Stimulated activated CD4-positive, alpha-beta T cell treated with anti-CD3 and anti-CD28 coated beads, Interleukin-4, amount 100 ng/mL, for 4 hours (primary cell): ENCODE data around the gene NPTXR.

Source experiments
- DNase-seq, 2 experiments: peaks; one replicate each; pipeline ENCODE4 v3.0.0-alpha.2; 2020

NPTXR gene

DNA sequence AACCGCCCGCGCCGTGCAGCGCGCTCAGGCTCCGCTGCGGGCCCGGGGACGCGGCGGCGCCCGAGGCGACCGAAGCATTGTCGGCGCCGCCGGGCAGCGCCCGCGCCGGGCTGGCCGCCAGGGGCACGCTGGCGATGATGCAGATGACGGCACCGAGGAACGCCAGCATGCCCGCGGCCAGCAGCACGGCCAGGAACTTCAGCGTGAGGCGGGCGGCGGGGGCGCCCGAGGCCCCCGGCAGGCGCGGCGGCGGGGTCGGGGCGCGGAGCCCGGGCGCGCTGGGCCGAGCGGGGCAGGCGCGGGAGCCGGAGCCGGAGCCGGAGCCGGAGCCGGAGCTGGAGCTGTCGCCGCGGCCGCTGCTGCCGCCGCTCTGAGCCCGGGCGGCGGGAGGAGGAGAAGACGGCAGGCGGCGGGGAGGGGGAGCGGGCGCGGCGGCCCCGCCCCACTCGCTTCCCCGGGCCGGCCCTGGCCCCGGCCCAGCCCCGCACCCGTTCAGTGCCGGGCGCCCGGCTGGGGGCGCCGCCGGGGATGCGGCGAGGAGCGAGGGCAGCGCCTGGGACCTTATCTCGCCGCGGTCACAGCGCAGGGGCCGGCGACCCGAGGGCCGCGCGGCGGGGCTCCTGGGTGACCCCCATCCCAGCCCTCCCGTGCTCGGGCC lies at the start of gene NPTXR:
Gene NPTXR (minus strand): TSS at position 372 of the 658 bp plus-strand sequence.
- peak; percentile 33 to 58 for DNase-seq

DNA sequence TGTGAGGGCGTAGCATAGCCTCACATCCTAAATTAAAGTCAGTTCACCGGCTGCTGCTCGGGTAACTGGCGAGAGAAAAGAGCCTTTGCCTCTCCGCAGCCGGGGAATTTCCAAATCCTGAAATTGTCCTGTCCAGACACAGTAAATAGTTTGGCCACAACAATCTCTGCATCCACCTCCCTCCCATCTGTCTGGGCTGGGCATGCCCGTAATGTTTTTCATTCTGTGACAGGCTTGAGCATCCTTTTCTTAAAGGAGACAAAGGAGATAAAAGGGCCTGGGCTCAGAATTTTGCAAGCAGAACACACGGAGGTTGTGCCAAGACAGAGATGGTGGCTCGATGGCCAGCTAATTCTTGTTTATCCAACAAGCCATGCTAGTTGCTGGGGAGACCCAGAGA lies 47.4 kb upstream of the NPTXR start:
- DNase-seq, result no peak

DNA sequence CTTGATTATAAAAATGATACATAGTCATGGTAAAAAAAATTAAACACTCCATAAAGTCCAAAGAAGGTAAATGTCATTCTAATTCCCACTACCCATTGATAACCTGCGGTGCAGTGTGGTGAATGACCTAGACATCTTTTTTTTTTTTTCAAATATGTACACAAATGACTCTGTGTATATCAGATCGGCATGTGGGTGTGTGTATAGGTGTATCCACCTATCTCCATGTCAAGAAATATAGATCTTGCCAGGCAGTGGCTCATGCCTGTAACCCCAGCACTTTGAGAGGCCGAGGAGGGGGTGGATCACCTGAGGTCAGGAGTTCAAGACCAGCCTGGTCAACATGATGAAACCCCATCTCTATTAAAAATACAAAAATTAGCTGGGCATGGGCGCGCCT lies 46.5 kb upstream of the NPTXR start:
- DNase-seq, result no peak

DNA sequence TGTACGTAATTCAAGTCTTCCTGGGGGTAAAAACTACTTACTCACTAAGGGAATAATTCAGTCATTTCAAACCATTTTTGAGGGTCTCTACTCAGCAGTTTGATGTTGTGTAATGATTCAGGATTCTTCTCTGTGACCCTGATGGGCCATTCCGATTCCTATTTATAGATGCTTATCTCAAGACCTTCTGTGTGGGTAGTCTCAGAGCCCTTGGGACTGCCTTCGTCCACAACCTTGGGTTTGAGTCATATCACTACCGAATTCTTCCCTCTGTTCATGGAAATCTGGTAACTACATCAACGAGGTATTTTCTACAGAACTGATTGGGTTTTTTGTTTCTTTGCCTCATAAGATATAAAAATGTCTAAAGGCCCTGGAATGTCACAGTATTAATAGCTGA lies 42.5 kb upstream of the NPTXR start:
- no peak for DNase-seq

DNA sequence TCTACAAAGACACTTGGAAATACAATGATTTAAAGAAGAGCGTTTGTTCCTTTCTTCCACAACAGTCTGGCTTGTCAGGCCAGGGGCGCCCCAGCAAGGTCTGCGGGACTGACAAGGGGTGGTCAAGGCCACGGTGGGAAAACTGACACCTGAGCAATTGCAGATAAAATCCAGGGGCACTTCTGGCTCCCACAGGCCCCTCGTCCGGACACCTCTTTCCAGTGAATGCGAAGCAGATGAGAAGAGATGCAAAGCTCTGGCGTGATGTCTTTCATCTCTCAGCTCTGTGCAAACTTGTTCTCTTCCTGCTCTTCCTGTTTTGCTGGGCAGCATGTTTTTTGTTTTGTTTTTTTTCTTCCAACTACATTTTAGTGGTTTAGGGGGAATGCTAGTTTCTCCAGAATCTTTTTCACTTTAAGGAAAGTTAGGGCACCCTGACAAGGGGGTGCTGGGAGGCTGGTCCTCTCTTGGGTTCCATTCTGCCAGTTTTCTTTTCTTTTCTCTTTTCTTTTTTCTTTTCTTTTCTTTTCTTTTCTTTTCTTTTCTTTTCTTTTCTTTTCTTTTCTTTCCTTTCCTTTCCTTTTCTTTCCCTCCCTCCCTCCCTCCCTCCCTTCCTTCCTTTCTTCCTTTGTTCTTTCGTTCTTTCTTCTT lies 39.3 kb upstream of the NPTXR start:
- no peak for DNase-seq

DNA sequence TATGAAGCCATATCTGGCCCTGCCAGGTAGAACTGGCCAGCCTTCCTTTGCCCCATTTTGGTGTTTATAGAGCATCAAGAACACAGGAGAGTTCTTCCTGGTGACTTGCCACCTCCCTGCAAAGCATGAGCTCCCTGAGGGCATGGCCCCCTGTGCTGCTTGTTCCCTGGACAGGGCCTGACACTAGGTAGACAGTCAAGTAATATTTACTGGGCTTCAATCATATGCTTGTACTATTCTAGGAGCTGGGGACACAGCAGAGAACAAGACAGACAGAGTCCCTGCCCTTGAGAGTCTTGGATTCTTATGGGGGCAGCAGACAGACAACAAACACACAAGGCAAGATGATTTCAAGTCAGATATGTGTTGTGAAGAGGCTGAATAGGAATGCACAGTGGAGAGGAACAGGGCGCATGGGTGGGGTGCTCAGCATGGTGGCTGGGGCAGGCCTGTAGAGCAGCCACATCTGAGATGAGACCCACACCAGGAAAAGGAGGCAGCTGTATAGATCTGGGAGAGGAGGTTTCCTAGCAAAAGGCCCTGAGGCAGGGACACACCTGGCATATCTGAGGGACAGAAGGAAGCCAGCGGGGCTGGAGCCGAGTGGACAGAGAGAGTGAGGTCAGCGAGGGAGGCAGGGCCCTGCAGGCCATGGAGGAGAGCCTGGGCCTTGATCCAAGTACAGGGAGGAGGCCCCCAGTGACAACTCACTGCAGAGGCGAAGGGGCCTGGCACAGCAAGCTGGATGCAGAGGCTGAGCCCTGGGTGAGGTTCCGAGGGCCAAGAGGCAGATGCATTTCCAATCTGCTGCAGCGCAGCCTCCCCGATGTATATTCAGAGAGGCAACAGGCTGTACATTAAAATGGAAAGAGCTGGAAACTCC lies 38.4 kb upstream of the NPTXR start:
- DNase-seq, result no peak

DNA sequence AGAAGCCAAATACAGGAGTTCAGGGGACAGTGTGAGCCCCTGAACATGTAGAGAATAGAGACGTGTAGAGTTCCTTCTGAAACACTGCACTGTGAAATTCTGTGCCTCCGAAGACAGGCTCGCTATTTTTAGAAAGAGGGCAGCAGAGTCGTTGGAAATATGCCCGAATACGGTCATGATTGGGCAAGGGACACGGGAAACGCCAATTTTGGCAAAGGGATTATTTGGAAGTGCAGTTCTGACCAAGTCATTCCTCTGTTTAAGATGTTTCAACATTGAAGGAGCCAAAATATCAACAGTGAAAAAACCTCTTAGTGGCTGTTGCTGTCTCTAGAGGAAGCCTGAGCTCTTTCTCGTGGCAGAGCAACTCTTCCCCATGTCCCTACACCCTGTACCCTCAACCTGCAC lies 37.6 kb upstream of the NPTXR start:
- DNase-seq, result no peak

DNA sequence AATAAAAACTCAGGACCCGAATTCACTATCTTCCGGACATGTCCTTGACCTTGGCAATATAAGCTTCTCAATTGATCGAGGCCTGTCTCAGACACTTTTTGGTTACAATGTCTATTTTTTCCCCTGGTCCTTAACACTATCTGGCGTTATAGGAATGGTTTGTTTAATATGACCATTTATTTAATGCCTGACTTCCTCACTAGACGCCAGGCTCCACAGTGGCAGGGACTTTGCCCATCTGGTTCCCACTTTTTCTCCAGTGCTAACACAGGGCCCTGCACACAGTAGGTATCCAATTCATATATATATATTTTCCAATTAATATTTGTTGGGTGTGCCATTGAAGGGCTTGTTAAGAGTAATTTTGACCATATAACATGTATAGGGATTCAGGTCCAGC lies 36.1 kb upstream of the NPTXR start:
- DNase-seq, result no peak

DNA sequence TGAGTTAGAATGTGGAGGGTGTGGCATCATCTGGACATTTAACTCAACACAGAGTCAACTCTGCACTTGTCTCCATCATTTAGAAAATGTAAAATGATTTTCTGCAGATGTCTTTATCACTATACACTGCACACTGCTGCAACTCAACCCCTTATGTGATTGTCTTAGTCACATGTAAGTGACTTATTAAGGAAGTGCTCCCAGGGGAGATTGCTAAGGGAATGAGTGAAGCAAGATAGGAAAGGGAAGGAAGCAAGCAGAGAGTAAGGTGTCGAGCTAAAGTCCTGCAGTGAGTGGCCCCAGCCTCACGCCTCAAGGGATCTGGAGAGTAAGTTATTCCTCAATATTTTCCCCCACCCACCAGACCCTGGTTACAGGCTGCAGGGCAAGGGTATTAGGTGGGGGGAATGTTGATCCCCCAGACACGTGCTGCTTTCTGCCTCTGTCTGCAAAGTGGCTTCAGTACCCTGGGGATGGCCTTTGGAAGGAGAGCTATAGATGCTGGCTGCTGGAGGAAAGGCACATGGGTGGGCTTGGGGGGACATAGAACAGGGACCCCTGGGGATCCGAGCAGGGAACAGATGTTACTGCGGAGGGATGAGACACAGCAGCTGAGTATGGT lies 35.4 kb upstream of the NPTXR start:
- DNase-seq, result no peak

DNA sequence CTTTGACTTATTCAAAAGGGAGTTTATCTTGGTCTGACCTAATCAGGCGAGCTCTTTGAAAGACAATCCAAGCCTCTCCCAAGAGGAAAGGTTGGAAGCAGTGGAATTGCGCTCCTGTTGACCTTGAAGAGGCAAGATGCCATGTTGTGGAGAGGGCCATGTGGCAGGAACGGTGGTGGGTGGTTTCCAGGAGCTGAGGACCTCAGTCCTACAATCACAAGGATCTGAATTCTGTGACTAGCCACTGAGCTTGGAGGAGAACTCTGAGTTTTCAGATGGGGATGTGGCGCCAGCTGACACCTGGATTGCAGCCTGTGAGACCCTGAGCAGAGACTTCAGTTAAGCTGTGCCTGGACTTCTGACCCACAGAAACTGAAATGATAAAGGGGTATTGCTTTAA lies 34.2 kb upstream of the NPTXR start:
- DNase-seq, result no peak

DNA sequence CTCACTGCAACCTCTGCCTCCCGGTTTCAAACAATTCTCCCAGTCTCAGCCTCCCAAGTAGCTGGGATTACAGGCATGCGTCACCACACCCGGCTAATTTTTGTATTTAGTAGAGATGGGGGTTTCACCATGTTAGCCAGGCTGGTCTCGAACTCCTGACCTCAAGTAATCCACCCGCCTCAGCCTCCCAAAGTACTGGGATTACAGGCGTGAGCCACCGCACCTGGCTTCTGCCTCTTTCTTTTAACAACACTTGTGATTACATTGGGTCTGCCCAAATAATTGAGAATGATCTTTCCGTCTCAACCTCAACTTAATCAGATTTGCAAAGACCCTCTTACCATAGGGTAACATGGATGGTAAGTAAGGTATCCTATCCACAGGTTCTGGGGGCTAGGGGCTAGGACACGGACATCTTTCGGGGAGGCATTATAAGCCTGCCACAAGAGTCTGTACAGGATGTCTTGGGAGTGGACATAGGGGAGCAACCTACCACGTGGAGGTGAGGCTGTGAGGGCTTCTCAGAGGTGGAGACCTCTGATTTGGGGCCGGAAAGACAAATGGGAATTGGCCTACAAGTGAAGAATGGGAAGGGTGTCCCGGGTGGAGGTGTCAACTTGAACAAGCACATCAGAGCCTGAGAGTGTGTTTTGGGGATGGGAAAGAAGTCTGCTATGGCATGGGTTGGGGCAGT lies 30.8 kb upstream of the NPTXR start:
- DNase-seq, result no peak

DNA sequence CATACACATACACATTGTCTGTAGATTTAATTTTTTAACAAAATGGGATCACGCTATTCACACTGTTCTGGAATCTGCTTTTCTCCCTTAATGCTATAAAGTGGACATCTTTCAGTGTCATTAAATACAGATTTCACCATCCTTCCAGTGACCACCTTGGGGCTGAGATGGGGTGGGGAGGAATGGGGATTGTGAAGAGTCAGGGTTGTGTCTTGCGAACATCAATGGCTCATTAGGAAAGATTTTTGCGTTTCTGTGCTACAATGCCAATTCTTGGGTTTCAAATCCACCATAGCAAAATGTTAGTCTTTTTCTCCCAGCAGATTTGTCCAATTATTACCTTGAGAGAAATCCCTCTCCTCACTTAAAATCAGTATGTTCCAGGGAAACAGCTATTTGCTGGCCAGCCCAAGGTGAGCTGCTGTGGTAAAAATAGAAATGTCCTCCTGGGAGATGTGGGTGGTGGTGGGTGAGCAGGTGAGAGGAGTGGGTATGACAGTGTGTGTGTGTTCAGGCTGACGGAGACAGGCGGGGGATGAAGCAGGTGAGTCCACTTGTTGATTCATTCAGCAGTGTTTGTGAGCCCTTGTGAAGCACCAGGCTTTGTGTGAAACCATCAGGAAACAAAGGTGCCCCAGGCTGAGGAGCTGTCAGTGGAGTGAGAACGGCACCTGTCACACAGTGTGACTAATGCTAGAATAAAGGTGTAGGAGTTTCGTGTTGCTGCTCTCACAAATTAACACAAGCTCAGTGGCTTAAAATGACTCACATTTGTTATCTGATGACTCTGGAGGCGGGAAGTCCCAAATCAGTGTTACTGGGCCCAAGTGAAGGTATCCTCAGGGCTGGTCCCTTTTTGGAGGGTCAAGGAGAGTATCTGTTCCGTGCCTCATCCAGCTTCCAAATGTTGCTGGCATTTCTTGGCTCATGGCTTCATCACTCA lies 29.9 kb upstream of the NPTXR start:
- peak; percentile 57 to 88 for DNase-seq

DNA sequence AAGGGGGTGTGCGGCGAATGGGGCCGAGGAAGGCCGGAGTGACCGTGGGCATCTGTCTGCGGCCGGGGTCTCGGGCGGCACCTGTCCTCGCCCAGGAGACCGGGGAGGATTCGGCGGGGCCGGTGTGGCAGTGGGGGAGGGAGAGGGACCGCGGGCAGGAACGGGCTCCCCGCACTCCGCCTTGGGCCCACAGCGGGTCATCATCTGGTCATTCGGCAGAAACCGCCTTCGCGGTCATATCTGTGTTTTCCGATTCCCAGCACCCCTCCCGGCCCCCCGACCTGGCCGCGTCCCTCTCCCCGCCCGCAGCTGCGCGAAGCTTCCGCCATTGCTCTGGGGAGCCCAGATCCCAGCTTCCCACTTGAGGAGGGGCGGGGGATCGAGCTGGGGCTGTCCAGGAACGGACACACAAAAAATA lies 29.0 kb upstream of the NPTXR start:
- DNase-seq, result peak in 1 of 2 experiments; percentile 12

DNA sequence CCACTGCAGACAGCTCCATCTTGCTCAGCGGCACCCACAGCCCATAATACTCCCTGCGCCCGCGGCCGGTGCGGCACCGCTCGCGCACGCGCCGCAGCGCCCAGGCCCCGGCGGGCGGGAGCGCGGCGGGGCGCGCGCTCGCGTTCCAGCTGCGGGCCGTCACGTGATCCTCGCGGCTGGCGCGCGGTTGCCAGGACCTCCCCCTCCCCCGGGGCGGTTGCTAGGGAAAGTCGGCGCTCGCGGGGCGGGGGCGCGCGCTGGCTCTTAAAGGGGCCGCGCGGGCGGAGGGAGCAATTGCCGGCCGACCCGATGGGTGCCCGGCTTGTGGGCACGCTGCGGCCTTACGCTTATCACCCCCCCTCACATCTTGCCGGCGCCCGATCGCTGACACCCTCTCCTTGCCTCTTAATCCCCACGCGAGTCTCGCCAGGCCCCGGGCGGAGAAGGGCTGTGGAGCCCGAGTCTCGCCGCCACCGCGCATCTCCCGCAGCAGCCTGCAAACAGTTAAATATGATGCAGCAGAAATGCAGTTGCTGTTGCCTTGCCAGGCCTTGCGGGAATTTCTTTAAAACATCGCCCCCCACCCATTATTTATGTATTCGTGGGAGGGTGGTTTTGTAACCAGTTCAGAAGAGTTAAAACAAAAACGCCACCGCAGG lies 28.5 kb upstream of the NPTXR start, which contains the start of gene CBX6:
Gene CBX6 (minus strand): TSS at position 45 of the 659 bp plus-strand sequence. CDS start 26 bp downstream, at position 19.
- DNase-seq, result peak; percentile 93 to 96

DNA sequence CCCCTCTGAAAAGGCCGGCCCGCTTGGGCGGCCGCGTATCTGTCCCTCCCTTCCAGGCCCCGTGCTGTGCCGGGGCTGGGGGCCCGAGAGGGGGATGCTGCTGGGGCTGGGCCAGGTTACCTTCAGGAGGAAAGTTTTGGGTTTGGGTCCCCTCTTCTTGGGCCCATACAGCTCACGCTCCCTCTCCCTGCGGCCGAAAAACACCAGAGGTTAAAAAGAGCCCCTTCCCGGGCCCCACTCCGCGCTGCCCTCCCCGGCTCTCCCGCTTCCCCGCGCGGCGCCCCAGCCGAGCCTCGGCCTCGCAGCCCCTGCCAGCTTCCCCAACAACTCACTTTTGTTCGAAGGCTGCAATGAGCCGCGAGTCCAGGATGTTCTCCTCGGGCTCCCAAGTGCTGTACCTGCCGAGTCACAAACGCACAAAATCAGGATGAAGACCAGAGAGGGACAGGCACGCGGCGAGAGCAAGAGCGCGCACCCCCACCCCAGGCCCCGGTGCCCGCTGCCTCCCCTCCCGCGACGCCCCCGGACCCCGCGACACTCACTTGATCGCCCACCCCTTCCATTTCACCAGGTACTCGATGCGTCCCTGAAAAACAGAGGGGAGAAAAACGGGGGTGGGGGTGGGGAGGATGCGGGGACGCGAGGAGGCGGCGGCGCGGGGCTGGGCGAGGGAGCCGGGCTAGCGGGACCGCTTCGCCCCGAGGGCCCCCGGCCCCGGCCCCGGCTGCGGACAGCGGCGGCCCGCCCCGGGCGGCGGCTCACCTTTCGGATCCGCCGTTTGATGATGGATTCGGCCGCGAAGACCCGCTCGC lies 27.7 kb upstream of the NPTXR start:
- DNase-seq, result peak; percentile 45 to 55

DNA sequence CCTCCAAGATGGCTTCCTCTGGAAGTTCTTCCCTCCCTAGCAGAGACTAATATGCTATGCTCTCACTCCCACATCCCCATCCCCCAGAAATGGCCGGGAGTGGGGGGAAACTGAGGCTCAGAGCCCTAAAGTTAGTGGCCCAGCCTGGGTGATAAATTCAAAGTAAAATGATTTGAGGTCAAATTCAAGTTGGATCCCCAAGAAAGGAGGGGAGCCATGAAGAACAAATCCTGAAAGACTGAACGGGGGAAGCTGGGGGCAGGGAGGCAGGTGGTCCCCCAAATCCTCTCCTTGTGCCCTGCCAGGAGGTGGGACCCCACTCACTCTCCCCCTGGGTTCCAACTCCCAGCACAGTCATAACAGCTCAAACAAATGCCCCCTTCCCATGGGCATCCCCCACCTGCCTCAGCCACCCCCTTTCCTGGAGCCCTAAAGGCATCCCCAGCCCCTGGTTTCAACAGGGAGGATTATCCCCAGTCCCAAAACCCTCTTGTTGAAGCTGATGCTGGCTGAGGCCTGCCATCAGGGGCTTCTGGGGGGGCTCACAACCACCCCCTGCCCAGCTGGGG lies 27.0 kb upstream of the NPTXR start:
- peak in 1 of 2 experiments; percentile 13 for DNase-seq

DNA sequence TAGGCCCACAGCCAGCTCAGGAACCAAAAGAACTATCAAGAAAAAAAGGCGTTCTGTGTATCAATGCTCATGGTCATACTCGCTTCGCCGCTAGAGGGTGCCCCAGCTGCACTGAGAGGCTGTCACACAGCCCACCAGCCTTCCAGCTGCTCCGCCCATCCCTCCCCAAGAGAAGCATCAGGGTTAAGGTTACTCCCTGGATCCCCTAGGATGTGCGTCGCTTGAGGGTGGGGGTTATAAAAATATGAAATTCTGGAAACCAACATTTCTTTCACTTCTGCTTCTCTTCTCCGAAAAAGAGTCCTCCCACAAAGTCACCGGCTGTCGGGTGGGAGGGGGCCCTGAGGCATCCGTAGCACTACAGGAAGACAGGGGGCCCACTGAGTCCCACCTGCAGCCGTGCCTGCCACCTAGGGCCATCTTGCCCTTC lies 26.5 kb upstream of the NPTXR start:
- peak; percentile 84 to 86 for DNase-seq

DNA sequence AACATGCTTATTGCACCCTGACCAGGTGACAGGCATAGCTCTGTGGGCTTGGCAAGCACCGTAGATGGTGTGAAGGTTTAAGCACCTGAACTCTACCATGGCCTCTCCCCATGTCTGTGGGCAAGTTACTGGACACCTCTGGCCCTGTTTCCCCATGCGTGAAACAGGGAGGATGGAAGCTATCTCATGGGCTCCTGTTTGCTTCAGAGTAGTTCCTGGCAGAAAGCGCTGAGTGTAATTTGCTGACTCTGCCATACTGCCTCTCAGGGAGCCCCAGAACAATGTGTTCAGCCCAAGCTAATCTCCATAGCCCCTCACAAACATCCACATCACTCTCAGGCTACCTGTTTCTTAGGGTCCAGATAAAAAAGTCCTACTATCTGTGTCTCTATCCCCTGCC lies 25.8 kb upstream of the NPTXR start:
- DNase-seq, result no peak

DNA sequence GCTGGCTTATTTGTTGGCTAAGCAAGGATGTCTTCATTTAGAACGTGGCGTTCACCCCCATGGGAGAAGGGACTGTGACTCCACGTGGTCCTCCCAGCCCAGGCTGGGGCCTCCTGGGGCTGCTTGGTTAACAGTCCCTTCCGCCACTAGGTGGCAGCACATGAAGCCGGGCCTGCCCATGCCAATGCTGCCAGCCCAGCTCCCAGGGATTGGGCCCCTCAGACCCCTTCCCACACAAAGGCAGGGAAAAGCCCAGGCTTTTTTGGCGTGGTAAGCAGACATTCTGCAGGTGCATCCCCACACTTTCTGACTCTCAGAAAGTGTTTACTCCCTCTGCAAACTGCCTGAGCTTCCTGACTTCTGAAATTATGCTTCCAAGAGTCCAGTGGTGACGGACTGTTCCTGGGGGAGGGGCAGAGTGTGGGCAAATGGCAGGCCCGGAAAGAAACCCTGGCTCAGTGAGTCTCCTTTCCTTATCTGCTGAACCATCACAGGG lies 25.1 kb upstream of the NPTXR start:
- peak; percentile 80 to 87 for DNase-seq
